ENCODE measurements around the gene ABTB2. TPM values are rescaled to one million over a fixed set of nuclear protein-coding genes. Genes with fewer than 3 reads are reported as not detected.
A peak's percentile ranks its signal among the peaks of the same experiment; 100 is the strongest.

Gene ABTB2
- polyA plus RNA-seq, 1 of the 3 experiments (the other 2 are of a cell fraction): 7.8 TPM

DNA sequence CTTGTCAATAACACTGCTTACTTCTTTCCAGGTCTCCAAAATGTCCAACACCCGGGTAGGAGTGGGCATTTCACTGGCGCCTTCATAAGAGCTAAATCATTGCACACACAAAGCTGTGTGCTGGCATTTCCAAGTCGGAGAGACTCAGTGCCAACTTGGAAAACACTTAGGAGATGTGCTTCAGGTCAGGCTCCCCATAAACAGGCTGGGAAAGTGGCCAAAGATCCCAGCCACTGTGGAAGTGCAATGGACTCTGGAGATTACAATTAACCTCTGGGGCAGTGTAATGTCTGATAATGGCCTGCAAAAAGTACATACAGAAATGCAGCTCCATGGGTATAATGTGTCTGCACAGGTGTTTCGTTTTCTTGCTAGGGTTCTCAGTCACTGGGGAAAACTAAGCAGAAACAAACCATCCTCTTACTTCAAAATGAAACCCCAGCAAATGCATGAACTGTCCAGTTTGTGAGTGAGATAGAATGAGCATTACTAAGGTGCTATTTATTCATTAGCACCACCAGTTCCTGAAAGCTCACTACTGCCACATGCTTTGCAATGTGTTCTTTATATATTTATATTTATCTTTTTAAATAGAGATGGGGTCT lies 79.0 kb downstream of the ABTB2 start (continued):
- TF ChIP-seq, protein P1, sequence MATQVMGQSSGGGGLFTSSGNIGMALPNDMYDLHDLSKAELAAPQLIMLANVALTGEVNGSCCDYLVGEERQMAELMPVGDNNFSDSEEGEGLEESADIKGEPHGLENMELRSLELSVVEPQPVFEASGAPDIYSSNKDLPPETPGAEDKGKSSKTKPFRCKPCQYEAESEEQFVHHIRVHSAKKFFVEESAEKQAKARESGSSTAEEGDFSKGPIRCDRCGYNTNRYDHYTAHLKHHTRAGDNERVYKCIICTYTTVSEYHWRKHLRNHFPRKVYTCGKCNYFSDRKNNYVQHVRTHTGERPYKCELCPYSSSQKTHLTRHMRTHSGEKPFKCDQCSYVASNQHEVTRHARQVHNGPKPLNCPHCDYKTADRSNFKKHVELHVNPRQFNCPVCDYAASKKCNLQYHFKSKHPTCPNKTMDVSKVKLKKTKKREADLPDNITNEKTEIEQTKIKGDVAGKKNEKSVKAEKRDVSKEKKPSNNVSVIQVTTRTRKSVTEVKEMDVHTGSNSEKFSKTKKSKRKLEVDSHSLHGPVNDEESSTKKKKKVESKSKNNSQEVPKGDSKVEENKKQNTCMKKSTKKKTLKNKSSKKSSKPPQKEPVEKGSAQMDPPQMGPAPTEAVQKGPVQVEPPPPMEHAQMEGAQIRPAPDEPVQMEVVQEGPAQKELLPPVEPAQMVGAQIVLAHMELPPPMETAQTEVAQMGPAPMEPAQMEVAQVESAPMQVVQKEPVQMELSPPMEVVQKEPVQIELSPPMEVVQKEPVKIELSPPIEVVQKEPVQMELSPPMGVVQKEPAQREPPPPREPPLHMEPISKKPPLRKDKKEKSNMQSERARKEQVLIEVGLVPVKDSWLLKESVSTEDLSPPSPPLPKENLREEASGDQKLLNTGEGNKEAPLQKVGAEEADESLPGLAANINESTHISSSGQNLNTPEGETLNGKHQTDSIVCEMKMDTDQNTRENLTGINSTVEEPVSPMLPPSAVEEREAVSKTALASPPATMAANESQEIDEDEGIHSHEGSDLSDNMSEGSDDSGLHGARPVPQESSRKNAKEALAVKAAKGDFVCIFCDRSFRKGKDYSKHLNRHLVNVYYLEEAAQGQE (IDR thresholded peaks at IDR 0.05; ENCODE audit: low read depth, low read length): no peak
- no peak for TF ChIP-seq FOSL2 (IDR thresholded peaks at IDR 0.05; ENCODE audit: borderline replicate concordance, low read depth)
- TF ChIP-seq, protein P2, sequence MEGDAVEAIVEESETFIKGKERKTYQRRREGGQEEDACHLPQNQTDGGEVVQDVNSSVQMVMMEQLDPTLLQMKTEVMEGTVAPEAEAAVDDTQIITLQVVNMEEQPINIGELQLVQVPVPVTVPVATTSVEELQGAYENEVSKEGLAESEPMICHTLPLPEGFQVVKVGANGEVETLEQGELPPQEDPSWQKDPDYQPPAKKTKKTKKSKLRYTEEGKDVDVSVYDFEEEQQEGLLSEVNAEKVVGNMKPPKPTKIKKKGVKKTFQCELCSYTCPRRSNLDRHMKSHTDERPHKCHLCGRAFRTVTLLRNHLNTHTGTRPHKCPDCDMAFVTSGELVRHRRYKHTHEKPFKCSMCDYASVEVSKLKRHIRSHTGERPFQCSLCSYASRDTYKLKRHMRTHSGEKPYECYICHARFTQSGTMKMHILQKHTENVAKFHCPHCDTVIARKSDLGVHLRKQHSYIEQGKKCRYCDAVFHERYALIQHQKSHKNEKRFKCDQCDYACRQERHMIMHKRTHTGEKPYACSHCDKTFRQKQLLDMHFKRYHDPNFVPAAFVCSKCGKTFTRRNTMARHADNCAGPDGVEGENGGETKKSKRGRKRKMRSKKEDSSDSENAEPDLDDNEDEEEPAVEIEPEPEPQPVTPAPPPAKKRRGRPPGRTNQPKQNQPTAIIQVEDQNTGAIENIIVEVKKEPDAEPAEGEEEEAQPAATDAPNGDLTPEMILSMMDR (IDR thresholded peaks at IDR 0.05): no peak

DNA sequence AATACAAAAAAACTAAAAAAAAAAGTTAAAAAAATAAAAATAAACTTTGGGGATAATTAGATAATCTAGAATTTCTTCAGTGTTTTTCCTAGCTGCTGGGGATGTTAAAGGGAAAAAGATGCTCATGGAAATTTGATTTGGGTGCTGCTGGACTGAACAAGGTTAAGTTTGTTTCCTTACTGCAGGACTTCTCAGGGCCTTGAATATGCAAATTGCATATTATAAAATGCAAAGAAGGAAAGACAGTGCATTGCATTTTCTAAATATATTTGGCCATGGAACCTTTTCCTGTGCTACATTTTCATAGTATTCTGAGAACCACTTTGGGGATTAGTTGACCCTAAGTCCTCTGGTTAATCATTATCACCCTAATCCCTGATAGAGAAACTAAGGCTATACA lies 79.6 kb downstream of the ABTB2 start:
- Histone ChIP-seq H3K27ac (ENCODE audit: low read depth in 2 of 2, low read length in 1 of 2) (peak overlapping the region in 1 of 2 experiments; percentile 32; a peak in 2 of 4 replicates), H4K20me1 (ENCODE audit: insufficient read depth) (no peaks in the 10 kb centered on the region), H3K9me3 (no peaks in the 10 kb centered on the region), H3K4me3 (ENCODE audit: low read depth in 2 of 2, low read length in 1 of 2) (no peak overlapping the region), H2AFZ (ENCODE audit: low read depth) (no peak overlapping the region), H3K9ac (no peak overlapping the region), H3K79me2 (ENCODE audit: insufficient read depth) (no peaks in the 10 kb centered on the region), H3K9me2 (no peaks in the 10 kb centered on the region), H3K4me1 (ENCODE audit: control insufficient read depth in 1 of 2, insufficient read depth in 2 of 2, low read depth in 1 of 2, low read length in 1 of 2) (peaks cover 21 to 44% of the 10 kb centered on the region in 2 experiments), H3K4me2 (no peak overlapping the region), H3K27me3 (ENCODE audit: insufficient read depth) (no peaks in the 10 kb centered on the region), H3F3A (replicated peaks; ENCODE audit: insufficient read depth) (peaks cover 5% of the 10 kb centered on the region), H3K36me3 (replicated peaks in 1 of 2; ENCODE audit: control insufficient read depth in 1 of 2, insufficient read depth in 2 of 2, low read length in 1 of 2) (no peaks in the 10 kb centered on the region)
- ChIA-PET CTCF (interaction anchor here (0.8 to 1.2 kb wide), 2 partner anchors 103 to 104 kb away, joined by 3 to 5 read pairs; no protein-coding TSS in a partner anchor), POLR2A (no interaction called here)
- no peak for DNase-seq
- TF ChIP-seq RCOR1 (IDR thresholded peaks at IDR 0.05; ENCODE audit: low read length): no peak
- TF ChIP-seq ELF1 (IDR thresholded peaks at IDR 0.05): no peak
- TF ChIP-seq SMC3 (IDR thresholded peaks at IDR 0.05; ENCODE audit: low read depth, low read length): no peak
- TF ChIP-seq, protein P3, sequence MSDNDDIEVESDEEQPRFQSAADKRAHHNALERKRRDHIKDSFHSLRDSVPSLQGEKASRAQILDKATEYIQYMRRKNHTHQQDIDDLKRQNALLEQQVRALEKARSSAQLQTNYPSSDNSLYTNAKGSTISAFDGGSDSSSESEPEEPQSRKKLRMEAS (IDR thresholded peaks at IDR 0.05; ENCODE audit: low read depth): no peak
- TF ChIP-seq, protein P1 (IDR thresholded peaks at IDR 0.05; ENCODE audit: low read depth, low read length): no peak
- TF ChIP-seq SIN3A (IDR thresholded peaks at IDR 0.05; ENCODE audit: borderline replicate concordance, low read depth, low read length): no peak

All from SK-N-SH (cell line).